SH-SY5Y (cell line): ENCODE data around the gene MYOM3.

Experiments used
- GATA2 ChIP-seq: IDR thresholded peaks from 2 replicates; pipeline ENCODE4 v1.6.1; 2011; ENCODE audit warnings: mild to moderate bottlenecking, low read depth, low read length
- GATA3 ChIP-seq: IDR thresholded peaks from 2 replicates; pipeline ENCODE4 v1.6.1; 2011; ENCODE audit warnings: low read depth, mild to moderate bottlenecking, low read length, moderate library complexity

GRCh38 chr1:24075590-24075854 is 36.4 kb downstream of the MYOM3 start:
- TF ChIP-seq GATA2 (no peak), GATA3 (no peak)
